H9 (cell line): ENCODE measurements around the gene EIF3M. TPM values are rescaled to one million over a fixed set of nuclear protein-coding genes. Genes with fewer than 3 reads are reported as not detected.

ENCODE experiments used
- DNase-seq: peaks from one replicate; pipeline ENCODE4 v3.0.0-alpha.2; 2017
- H2AFZ ChIP-seq: one replicate; pipeline ENCODE4 v1.6.1; 2013; ENCODE audit warnings: mild to moderate bottlenecking, low read length, control low read depth, moderate library complexity
- H2AK5ac ChIP-seq: 2 replicates; pipeline ENCODE4 v1.6.1; 2013; ENCODE audit warnings: low read length, control low read depth, mixed read lengths; ENCODE audit not compliant: insufficient read length
- H2BK120ac ChIP-seq: one replicate; pipeline ENCODE4 v1.6.1; 2013; ENCODE audit warnings: low read depth, mild to moderate bottlenecking, low read length, control low read depth, inconsistent platforms; ENCODE audit not compliant: poor library complexity, severe bottlenecking
- H2BK12ac ChIP-seq: 2 replicates; pipeline ENCODE4 v1.6.1; 2013; ENCODE audit warnings: low read length, control low read depth, mixed read lengths, low read depth; ENCODE audit not compliant: insufficient read length
- H2BK15ac ChIP-seq: 2 replicates; pipeline ENCODE4 v1.6.1; 2013; ENCODE audit warnings: low read depth, low read length, control low read depth
- H2BK20ac ChIP-seq: one replicate; pipeline ENCODE4 v1.6.1; 2013; ENCODE audit warnings: low read depth, mild to moderate bottlenecking, low read length, control low read depth, inconsistent platforms; ENCODE audit not compliant: poor library complexity, severe bottlenecking
- H2BK5ac ChIP-seq: 2 replicates; pipeline ENCODE4 v1.6.1; 2013; ENCODE audit warnings: low read length, control low read depth, mixed read lengths; ENCODE audit not compliant: insufficient read length
- H3K14ac ChIP-seq: 2 replicates; pipeline ENCODE4 v1.6.1; 2013; ENCODE audit warnings: low read length, control low read depth; ENCODE audit not compliant: insufficient read depth
- H3K18ac ChIP-seq: 2 replicates; pipeline ENCODE4 v1.6.1; 2013; ENCODE audit warnings: low read depth, mild to moderate bottlenecking, mixed read lengths, low read length, control low read depth; ENCODE audit not compliant: insufficient read length
- H3K23ac ChIP-seq: 2 replicates; pipeline ENCODE4 v1.6.1; 2013; ENCODE audit warnings: low read length, control low read depth, mixed read lengths, low read depth; ENCODE audit not compliant: insufficient read length
- H3K23me2 ChIP-seq: 2 replicates; pipeline ENCODE4 v1.6.1; 2013; ENCODE audit warnings: low read depth, mild to moderate bottlenecking, mixed read lengths, low read length, control low read depth; ENCODE audit not compliant: insufficient read length, poor library complexity, severe bottlenecking
- H3K27ac ChIP-seq: 2 replicates; pipeline ENCODE4 v1.5.1; 2013; ENCODE audit warnings: low read length, control low read depth, mixed read lengths, low read depth; ENCODE audit not compliant: insufficient read length
- H3K27me3 ChIP-seq: 2 replicates; pipeline ENCODE4 v1.6.1; 2013; ENCODE audit warnings: low read length, control low read depth, inconsistent platforms; ENCODE audit not compliant: insufficient read depth
- H3K4ac ChIP-seq: 2 replicates; pipeline ENCODE4 v1.6.1; 2013; ENCODE audit warnings: low read depth, mild to moderate bottlenecking, control low read depth, inconsistent platforms, low read length, moderate library complexity
- H3K4me1 ChIP-seq: 2 replicates; pipeline ENCODE4 v1.6.1; 2013; ENCODE audit warnings: low read length, control low read depth, inconsistent platforms; ENCODE audit not compliant: insufficient read depth
- H3K4me2 ChIP-seq: 2 replicates; pipeline ENCODE4 v1.6.1; 2013; ENCODE audit warnings: low read length, control low read depth, mixed read lengths; ENCODE audit not compliant: insufficient read length, insufficient read depth
- H3K56ac ChIP-seq: 2 replicates; pipeline ENCODE4 v1.6.1; 2013; ENCODE audit warnings: low read depth, mild to moderate bottlenecking, mixed read lengths, low read length, control low read depth; ENCODE audit not compliant: insufficient read length
- H3K79me1 ChIP-seq: 2 replicates; pipeline ENCODE4 v1.6.1; 2013; ENCODE audit warnings: low read depth, mild to moderate bottlenecking, moderate library complexity, low read length, control low read depth, inconsistent platforms; ENCODE audit not compliant: insufficient read depth, poor library complexity, severe bottlenecking
- H3K79me2 ChIP-seq: 2 replicates; pipeline ENCODE4 v1.6.1; 2013; ENCODE audit warnings: low read length, control low read depth, inconsistent platforms; ENCODE audit not compliant: insufficient read depth
- H3K9ac ChIP-seq: 2 replicates; pipeline ENCODE4 v1.6.1; 2013; ENCODE audit warnings: low read length, control low read depth, mixed read lengths; ENCODE audit not compliant: insufficient read length; ENCODE audit errors: extremely low read depth
- H3K9me3 ChIP-seq: one replicate; pipeline ENCODE4 v1.6.1; 2013; ENCODE audit warnings: low read depth, low read length, inconsistent platforms; ENCODE audit not compliant: control insufficient read depth
- H3T11ph ChIP-seq: one replicate; pipeline ENCODE4 v1.6.1; 2013; ENCODE audit warnings: mild to moderate bottlenecking, low read length, control low read depth, inconsistent platforms
- H4K20me1 ChIP-seq: one replicate; pipeline ENCODE4 v1.6.1; 2013; ENCODE audit not compliant: control insufficient read depth, insufficient read length, insufficient read depth
- H4K5ac ChIP-seq: 2 replicates; pipeline ENCODE4 v1.6.1; 2013; ENCODE audit warnings: low read depth, mild to moderate bottlenecking, mixed read lengths, low read length, control low read depth; ENCODE audit not compliant: insufficient read length
- H4K8ac ChIP-seq: replicated peaks from 2 replicates; pipeline ENCODE4 v1.6.1; 2013; ENCODE audit warnings: low read length, control low read depth, mixed read lengths, low read depth; ENCODE audit not compliant: insufficient read length
- H4K91ac ChIP-seq: 2 replicates; pipeline ENCODE4 v1.6.1; 2013; ENCODE audit warnings: low read depth, mild to moderate bottlenecking, moderate library complexity, mixed read lengths, low read length, control low read depth; ENCODE audit not compliant: insufficient read length
- H3K27ac Mint-ChIP-seq, 3 experiments: 2 replicates in 2 of 3; 3 replicates in 1 of 3; pipeline ENCODE4 v1.8.0; 2020 to 2021; ENCODE audit warnings: mixed read lengths in 3 of 3, mild to moderate bottlenecking in 1 of 3, moderate library complexity in 1 of 3
- H3K27me3 Mint-ChIP-seq: 2 replicates; pipeline ENCODE4 v1.8.0; 2021; ENCODE audit warnings: low read depth, mild to moderate bottlenecking, moderate library complexity, mixed read lengths
- H3K36me3 Mint-ChIP-seq, 3 experiments: 2 replicates in 2 of 3; 3 replicates in 1 of 3; pipeline ENCODE4 v1.8.0; 2020 to 2021; ENCODE audit warnings: low read depth in 3 of 3, mixed read lengths in 3 of 3; ENCODE audit not compliant: insufficient read depth in 1 of 3
- H3K4me1 Mint-ChIP-seq, 2 experiments: 2 replicates each; pipeline ENCODE4 v1.8.0; 2020; ENCODE audit warnings: mixed read lengths in 2 of 2
- H3K4me3 Mint-ChIP-seq, 2 experiments: 2 replicates in 1 of 2; 3 replicates in 1 of 2; pipeline ENCODE4 v1.8.0; 2020 to 2021; ENCODE audit warnings: mild to moderate bottlenecking in 2 of 2, mixed read lengths in 2 of 2, moderate library complexity in 1 of 2
- H3K9me3 Mint-ChIP-seq, 2 experiments: 2 replicates in 1 of 2; 3 replicates in 1 of 2; pipeline ENCODE4 v1.8.0; 2020; ENCODE audit warnings: mild to moderate bottlenecking in 2 of 2, mixed read lengths in 2 of 2, moderate library complexity in 1 of 2
- CTCF ChIP-seq: fragments of 200-600 bp; sonication (generic); conservative IDR thresholded peaks from 3 replicates; pipeline ENCODE4 v1.8.0; 2021; ENCODE audit warnings: antibody characterized with exemption, mild to moderate bottlenecking
- WGBS: extraction: QIAGEN DNeasy Blood & Tissue Kit; methylation state at CpG from one replicate; pipeline ENCODE4 v1.1.7; 2013; ENCODE audit warnings: missing lambda C conversion rate, low lambda C conversion rate, mixed read lengths; ENCODE audit not compliant: insufficient read length; ENCODE audit errors: extremely low coverage; 5-methylcytosine and 5-hydroxymethylcytosine counted together
- total RNA-seq: library from RNA; stranded (reverse); gene quantifications from 2 replicates; pipeline ENCODE4 v1.2.1, GENCODE V29; 2021

Gene EIF3M
- total RNA-seq, 1 experiment from 2014 or later = 365 TPM

GRCh38 chr11:32610797-32611352 is 27.2 kb downstream of the EIF3M start:
- Histone ChIP-seq H4K8ac (no peak overlapping the region), H3K27me3 (no peaks in the 10 kb centered on the region), H2BK20ac (no peak overlapping the region), H3K4ac (no peak overlapping the region), H2BK12ac (no peak overlapping the region), H2BK5ac (no peak overlapping the region), H4K5ac (no peak overlapping the region), H2AFZ (no peak overlapping the region), H3K4me2 (no peak overlapping the region), H3K79me1 (no peaks in the 10 kb centered on the region), H3K27ac (no peak overlapping the region), H2BK120ac (no peak overlapping the region), H3K56ac (no peak overlapping the region), H3K14ac (no peak overlapping the region), H3K18ac (no peak overlapping the region), H3T11ph (no peak overlapping the region), H4K91ac (no peak overlapping the region), H3K9ac (no peak overlapping the region), H3K23ac (no peak overlapping the region), H3K9me3 (no peaks in the 10 kb centered on the region), H3K23me2 (no peaks in the 10 kb centered on the region), H3K4me1 (no peaks in the 10 kb centered on the region), H2AK5ac (no peak overlapping the region), H2BK15ac (no peak overlapping the region), H3K79me2 (no peaks in the 10 kb centered on the region), H4K20me1 (no peaks in the 10 kb centered on the region)
- no peak for TF ChIP-seq CTCF
- DNase-seq = no peak
- Mint-ChIP-seq H3K4me3 (no peak overlapping the region), H3K27ac (no peak overlapping the region), H3K9me3 (peaks cover 27% of the 10 kb centered on the region in 2 experiments), H3K27me3 (no peaks in the 10 kb centered on the region), H3K36me3 (peaks cover 32 to 34% (median 32%) of the 10 kb centered on the region in 3 experiments), H3K4me1 (peaks cover 3 to 4% of the 10 kb centered on the region in 2 experiments)
- no CpG with 5 or more reads among the region's 3 CpGs for WGBS
